Measurements from ENCODE around the gene LY6G6D. TPM values are rescaled to one million over a fixed set of nuclear protein-coding genes. Genes with fewer than 3 reads are reported as not detected.
A peak's percentile ranks its signal among the peaks of the same experiment; 100 is the strongest.

Gene LY6G6D
- total and polyA plus RNA-seq, 2 of the 13 experiments (the other 11 are each of a cell fraction or from before 2014, with no cell fraction given), result not detected

DNA sequence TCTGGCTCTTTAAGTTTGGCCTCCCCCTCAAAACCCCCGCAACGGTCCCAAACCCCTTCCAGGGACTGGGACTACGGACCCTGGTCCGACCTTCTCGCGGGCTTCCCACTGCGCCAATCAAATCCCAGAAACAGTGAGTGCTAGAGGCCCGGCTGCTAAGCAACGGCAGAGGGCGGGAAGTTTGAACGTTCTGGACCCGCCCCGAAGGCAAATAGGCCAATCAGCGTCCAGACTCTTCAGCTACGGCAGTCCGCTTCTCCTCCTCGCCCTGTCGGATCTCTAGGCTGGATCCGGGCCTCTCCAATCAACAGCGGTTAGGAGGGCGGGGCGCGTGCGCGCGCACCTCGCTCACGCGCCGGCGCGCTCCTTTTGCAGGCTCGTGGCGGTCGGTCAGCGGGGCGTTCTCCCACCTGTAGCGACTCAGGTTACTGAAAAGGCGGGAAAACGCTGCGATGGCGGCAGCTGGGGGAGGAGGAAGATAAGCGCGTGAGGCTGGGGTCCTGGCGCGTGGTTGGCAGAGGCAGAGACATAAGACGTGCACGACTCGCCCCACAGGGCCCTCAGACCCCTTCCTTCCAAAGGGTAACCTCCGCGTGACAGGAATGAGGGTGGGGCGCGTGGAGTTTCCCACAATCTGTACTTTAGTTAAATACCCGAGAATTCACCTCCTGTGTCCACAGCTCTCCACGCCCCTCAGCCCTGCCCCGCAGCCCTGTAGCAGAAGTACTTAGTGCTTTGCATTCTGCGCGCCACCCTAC is 24.7 kb downstream of the LY6G6D start, which contains the start of gene MSH5 (continued):
- TF ChIP-seq CBX2 (IDR thresholded peaks at IDR 0.05; ENCODE audit: low read depth, low read length), result no peak
- peak; percentile 98 for TF ChIP-seq CBX2 (CRISPR knock-in tag; IDR thresholded peaks at IDR 0.05; ENCODE audit: low read depth)
- no peak for TF ChIP-seq TCF7L2 (IDR thresholded peaks at IDR 0.05; ENCODE audit: low read depth, low read length)
- no peak for TF ChIP-seq HNRNPL (IDR thresholded peaks at IDR 0.05; ENCODE audit: low read depth, low read length)
- TF ChIP-seq ZNF552 (CRISPR knock-in tag; IDR thresholded peaks at IDR 0.05; ENCODE audit: borderline replicate concordance), result peak; percentile 99
- 0 out of 2 replicates have a peak, but pooled peaks have one; percentile 47 for TF ChIP-seq GATA4 (IDR thresholded peaks at IDR 0.05; ENCODE audit: borderline replicate concordance, low read depth)
- TF ChIP-seq HOXA7 (CRISPR knock-in tag; IDR thresholded peaks at IDR 0.05), result peak; percentile 96; the same call in 1 of the 2 replicates
- TF ChIP-seq, protein P1, sequence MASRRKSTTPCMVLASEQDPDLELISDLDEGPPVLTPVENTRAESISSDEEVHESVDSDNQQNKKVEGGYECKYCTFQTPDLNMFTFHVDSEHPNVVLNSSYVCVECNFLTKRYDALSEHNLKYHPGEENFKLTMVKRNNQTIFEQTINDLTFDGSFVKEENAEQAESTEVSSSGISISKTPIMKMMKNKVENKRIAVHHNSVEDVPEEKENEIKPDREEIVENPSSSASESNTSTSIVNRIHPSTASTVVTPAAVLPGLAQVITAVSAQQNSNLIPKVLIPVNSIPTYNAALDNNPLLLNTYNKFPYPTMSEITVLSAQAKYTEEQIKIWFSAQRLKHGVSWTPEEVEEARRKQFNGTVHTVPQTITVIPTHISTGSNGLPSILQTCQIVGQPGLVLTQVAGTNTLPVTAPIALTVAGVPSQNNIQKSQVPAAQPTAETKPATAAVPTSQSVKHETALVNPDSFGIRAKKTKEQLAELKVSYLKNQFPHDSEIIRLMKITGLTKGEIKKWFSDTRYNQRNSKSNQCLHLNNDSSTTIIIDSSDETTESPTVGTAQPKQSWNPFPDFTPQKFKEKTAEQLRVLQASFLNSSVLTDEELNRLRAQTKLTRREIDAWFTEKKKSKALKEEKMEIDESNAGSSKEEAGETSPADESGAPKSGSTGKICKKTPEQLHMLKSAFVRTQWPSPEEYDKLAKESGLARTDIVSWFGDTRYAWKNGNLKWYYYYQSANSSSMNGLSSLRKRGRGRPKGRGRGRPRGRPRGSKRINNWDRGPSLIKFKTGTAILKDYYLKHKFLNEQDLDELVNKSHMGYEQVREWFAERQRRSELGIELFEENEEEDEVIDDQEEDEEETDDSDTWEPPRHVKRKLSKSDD (CRISPR knock-in tag; IDR thresholded peaks at IDR 0.05; ENCODE audit: low read depth), result peak; percentile 89
- TF ChIP-seq CC2D1A (CRISPR knock-in tag; IDR thresholded peaks at IDR 0.05), result peak; percentile 98
- TF ChIP-seq ZNF678 (CRISPR knock-in tag; IDR thresholded peaks at IDR 0.05), result peak; percentile 98
- peak; percentile 93 for TF ChIP-seq RFX3 (CRISPR knock-in tag; IDR thresholded peaks at IDR 0.05)
- TF ChIP-seq TAF1 (CRISPR knock-in tag; IDR thresholded peaks at IDR 0.05), result peak; percentile 89
- peak; percentile 87 for TF ChIP-seq ATF1 (CRISPR knock-in tag; IDR thresholded peaks at IDR 0.05)
- TF ChIP-seq ZEB1 (IDR thresholded peaks at IDR 0.05; ENCODE audit: insufficient replicate concordance, low read depth), result no peak
- peak; percentile 91 for TF ChIP-seq ERF (CRISPR knock-in tag; IDR thresholded peaks at IDR 0.05)
- no peak for TF ChIP-seq RELA (CRISPR knock-in tag; IDR thresholded peaks at IDR 0.05)
- TF ChIP-seq, protein P2, sequence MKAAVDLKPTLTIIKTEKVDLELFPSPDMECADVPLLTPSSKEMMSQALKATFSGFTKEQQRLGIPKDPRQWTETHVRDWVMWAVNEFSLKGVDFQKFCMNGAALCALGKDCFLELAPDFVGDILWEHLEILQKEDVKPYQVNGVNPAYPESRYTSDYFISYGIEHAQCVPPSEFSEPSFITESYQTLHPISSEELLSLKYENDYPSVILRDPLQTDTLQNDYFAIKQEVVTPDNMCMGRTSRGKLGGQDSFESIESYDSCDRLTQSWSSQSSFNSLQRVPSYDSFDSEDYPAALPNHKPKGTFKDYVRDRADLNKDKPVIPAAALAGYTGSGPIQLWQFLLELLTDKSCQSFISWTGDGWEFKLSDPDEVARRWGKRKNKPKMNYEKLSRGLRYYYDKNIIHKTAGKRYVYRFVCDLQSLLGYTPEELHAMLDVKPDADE (CRISPR knock-in tag; IDR thresholded peaks at IDR 0.05), result peak; percentile 91; the same call in 1 of the 2 replicates
- peak; percentile 97 for TF ChIP-seq ZC3H13 (CRISPR knock-in tag; IDR thresholded peaks at IDR 0.05)
- no peak for TF ChIP-seq ZNF282 (IDR thresholded peaks at IDR 0.05; ENCODE audit: partially characterized antibody)
- peak; percentile 73; the same call in 1 of the 2 replicates for TF ChIP-seq ZSCAN12 (CRISPR knock-in tag; IDR thresholded peaks at IDR 0.05)
- peak; percentile 99 for TF ChIP-seq REPIN1 (CRISPR knock-in tag; IDR thresholded peaks at IDR 0.05; ENCODE audit: borderline replicate concordance, low read depth)
- TF ChIP-seq, protein P3, sequence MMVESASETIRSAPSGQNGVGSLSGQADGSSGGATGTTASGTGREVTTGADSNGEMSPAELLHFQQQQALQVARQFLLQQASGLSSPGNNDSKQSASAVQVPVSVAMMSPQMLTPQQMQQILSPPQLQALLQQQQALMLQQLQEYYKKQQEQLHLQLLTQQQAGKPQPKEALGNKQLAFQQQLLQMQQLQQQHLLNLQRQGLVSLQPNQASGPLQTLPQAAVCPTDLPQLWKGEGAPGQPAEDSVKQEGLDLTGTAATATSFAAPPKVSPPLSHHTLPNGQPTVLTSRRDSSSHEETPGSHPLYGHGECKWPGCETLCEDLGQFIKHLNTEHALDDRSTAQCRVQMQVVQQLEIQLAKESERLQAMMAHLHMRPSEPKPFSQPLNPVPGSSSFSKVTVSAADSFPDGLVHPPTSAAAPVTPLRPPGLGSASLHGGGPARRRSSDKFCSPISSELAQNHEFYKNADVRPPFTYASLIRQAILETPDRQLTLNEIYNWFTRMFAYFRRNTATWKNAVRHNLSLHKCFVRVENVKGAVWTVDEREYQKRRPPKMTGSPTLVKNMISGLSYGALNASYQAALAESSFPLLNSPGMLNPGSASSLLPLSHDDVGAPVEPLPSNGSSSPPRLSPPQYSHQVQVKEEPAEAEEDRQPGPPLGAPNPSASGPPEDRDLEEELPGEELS (CRISPR knock-in tag; IDR thresholded peaks at IDR 0.05), result peak; percentile 82
- TF ChIP-seq ZBTB7A (CRISPR knock-in tag; IDR thresholded peaks at IDR 0.05), result peak; percentile 93; the same call in 1 of the 2 replicates
- peak; percentile 32 for TF ChIP-seq SOX5 (CRISPR knock-in tag; IDR thresholded peaks at IDR 0.05; ENCODE audit: borderline replicate concordance)

Data from HepG2 (cell line).